ENCODE results near the gene SH3RF3. TPM values are rescaled to one million over a fixed set of nuclear protein-coding genes. Genes with fewer than 3 reads are reported as not detected.

Gene SH3RF3
- total and polyA plus RNA-seq, 9 of the 15 experiments (the other 6 are each of a cell fraction or from before 2014, with no cell fraction given) = 0.02 TPM; not detected in 8

DNA sequence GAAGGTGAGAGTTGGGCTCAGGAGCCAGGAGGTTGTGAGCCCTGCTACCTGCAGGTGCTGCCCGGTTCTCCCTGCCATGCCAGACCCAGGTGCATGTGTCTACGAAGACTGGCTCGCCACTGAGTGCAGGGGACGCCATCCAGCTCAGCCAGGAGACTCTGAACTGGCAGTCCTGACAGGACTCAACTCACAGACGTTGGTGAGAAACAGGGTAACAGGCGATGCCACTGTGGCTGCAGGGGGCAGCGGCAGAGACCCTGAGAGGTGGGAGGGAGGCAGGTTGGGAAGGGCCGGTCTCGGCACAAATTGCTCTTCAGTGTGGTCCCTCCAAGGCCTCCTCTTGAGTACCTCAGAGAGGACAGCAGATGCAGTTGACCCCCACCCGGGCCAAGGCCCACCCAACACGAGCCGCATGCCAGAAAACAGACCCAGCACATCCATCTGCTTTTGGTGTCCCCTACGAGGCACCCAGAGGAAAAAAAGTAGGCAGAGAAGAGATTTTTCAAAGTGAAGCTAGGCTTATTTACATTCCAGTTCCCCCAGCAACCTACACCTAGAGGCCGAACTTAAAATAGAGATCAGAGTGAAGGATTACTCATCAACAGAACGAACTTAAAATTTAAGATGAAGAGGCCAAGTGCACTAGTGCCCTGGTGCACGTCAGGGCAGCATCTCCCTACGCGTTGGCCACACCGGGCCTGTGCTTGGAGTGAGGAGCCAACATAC, 300.0 kb downstream of the SH3RF3 start:
- under 1% methylated on average over 14 of the region's 19 CpGs for WGBS (ENCODE audit: insufficient coverage, low coverage, missing lambda C conversion rate)
- DNase-seq (ENCODE audit: extremely low read depth in 1 of 4, low spot score in 3 of 4) (no peak), ATAC-seq (no peak), FAIRE-seq (no peak)
- TF ChIP-seq CHD2 (IDR thresholded peaks at IDR 0.05; ENCODE audit: low read depth, low read length) (no peak), ZNF586 (CRISPR knock-in tag; conservative IDR thresholded peaks at IDR 0.05) (no peak), NFIX (CRISPR knock-in tag; IDR thresholded peaks at IDR 0.05; ENCODE audit: low read depth) (no peak), KLF6 (CRISPR knock-in tag; IDR thresholded peaks at IDR 0.05; ENCODE audit: borderline replicate concordance) (no peak), FOS (IDR thresholded peaks at IDR 0.05; ENCODE audit: extremely low read depth, insufficient read length) (no peak)
- no TSS peak for BruUV-seq (replicated peaks)
- Histone ChIP-seq H3K79me2 (ENCODE audit: control insufficient read depth, insufficient read depth, low read length) (no peaks in the 10 kb centered on the region), H3K36me3 (ENCODE audit: control insufficient read depth, insufficient read depth, low read length) (no peaks in the 10 kb centered on the region), H3K27ac (ENCODE audit: extremely low read depth, low read depth, low read length) (no peak overlapping the region), H3K4me2 (ENCODE audit: insufficient read depth, low read length) (no peak overlapping the region), H3K9ac (ENCODE audit: insufficient read depth in 1 of 2, low read depth in 2 of 2, low read length in 2 of 2) (no peak overlapping the region; a peak in 1 of 4 replicates), H4K20me1 (replicated peaks; ENCODE audit: control insufficient read depth, insufficient read depth, low read length) (no peaks in the 10 kb centered on the region; the same call in none of the 2 replicates), H2AFZ (ENCODE audit: low read depth, low read length) (no peak overlapping the region), H3K9me1 (ENCODE audit: control insufficient read depth, insufficient read depth, low read length) (no peaks in the 10 kb centered on the region), H3K4me1 (replicated peaks in 1 of 2; ENCODE audit: control insufficient read depth in 2 of 2, insufficient read depth in 2 of 2, low read length in 2 of 2) (no peaks in the 10 kb centered on the region), H3K4me3 (no peak overlapping the region), H3K9me3 (replicated peaks; ENCODE audit: control insufficient read depth, insufficient read depth, low read depth, low read length) (no peaks in the 10 kb centered on the region), H3K27me3 (ENCODE audit: control insufficient read depth in 2 of 2, insufficient read depth in 2 of 2, low read length in 2 of 2) (peaks cover 9 to 49% of the 10 kb centered on the region in 2 experiments; a peak in 4 of 5 replicates)
- POLR2A ChIA-PET = interaction anchor here (0.5 kb wide), 1 partner anchor 11 kb away, joined by 3 read pairs; no protein-coding TSS in a partner anchor
- intact Hi-C loops (cut with micrococcal nuclease) = no loop called here
- in situ Hi-C loops (cut with MboI) = no loop called here
- CTCF ChIA-PET (ENCODE audit: low intra/inter-chr PET ratio) = no interaction called here
